PC-3 (cell line): ENCODE measurements around the gene AARSD1. TPM values are rescaled to one million over a fixed set of nuclear protein-coding genes. Genes with fewer than 3 reads are reported as not detected.

Experiments
- total RNA-seq: library from RNA; depleted of rRNA; stranded (reverse); fragments of >200 nt; gene quantifications from 2 replicates; pipeline ENCODE4 v1.2.3, GENCODE V29; 2014; rRNA removed

Gene AARSD1
- total RNA-seq, 1 experiment from 2014 or later, result 32.5 TPM

Other genes with a start within 250 kb of the AARSD1 start
- gene EZH1, start 219.4 kb downstream of the AARSD1 start, total RNA-seq, result 5.8 and 13.7 TPM in 2 replicates
- gene RAMP2, start 203.2 kb downstream of the AARSD1 start, total RNA-seq, result not detected in 2 replicates
- gene VPS25, start 191.0 kb downstream of the AARSD1 start, total RNA-seq, result 56.7 and 62.0 TPM in 2 replicates
- gene WNK4, start 183.8 kb downstream of the AARSD1 start, total RNA-seq, result 13.0 and 17.4 TPM in 2 replicates
- 44.6 and 49.6 TPM in 2 replicates for gene COA3, start 165.8 kb downstream of the AARSD1 start, total RNA-seq
- not detected in 2 replicates for gene CNTD1, start 165.6 kb downstream of the AARSD1 start, total RNA-seq
- 84.0 and 93.7 TPM in 2 replicates for gene BECN1, start 140.2 kb downstream of the AARSD1 start, total RNA-seq
- gene PSME3, start 131.1 kb downstream of the AARSD1 start, total RNA-seq, result 107 and 123 TPM in 2 replicates
- gene AOC2, start 119.9 kb downstream of the AARSD1 start, total RNA-seq, result 0.63 and 1.4 TPM in 2 replicates
- 0.26 and 0.35 TPM in 2 replicates for gene AOC3, start 113.3 kb downstream of the AARSD1 start, total RNA-seq
- gene G6PC1, start 63.7 kb downstream of the AARSD1 start, total RNA-seq, result not detected in 2 replicates
- 0.52 and 0.55 TPM in 2 replicates for gene PTGES3L, start 15.6 kb upstream of the AARSD1 start, total RNA-seq
- gene RUNDC1, start 16.1 kb upstream of the AARSD1 start, total RNA-seq, result 9.5 and 15.6 TPM in 2 replicates
- 667 and 784 TPM in 2 replicates for gene RPL27, start 34.0 kb upstream of the AARSD1 start, total RNA-seq
- gene IFI35, start 42.3 kb upstream of the AARSD1 start, total RNA-seq, result 8.7 and 12.3 TPM in 2 replicates
- 62.4 and 68.1 TPM in 2 replicates for gene VAT1, start 57.9 kb upstream of the AARSD1 start, total RNA-seq
- 0.12 and 0.29 TPM in 2 replicates for gene RND2, start 60.8 kb upstream of the AARSD1 start, total RNA-seq
- 31.8 and 36.3 TPM in 2 replicates for gene BRCA1, start 160.9 kb upstream of the AARSD1 start, total RNA-seq
- 24.1 and 30.0 TPM in 2 replicates for gene NBR1, start 206.8 kb upstream of the AARSD1 start, total RNA-seq
- not detected in 2 replicates for gene TMEM106A, start 247.4 kb upstream of the AARSD1 start, total RNA-seq